Fibroblast of lung (primary cell): ENCODE results near the gene ZNF394.

Source experiments
- EZH2 ChIP-seq: IDR thresholded peaks from 2 replicates; pipeline ENCODE4 v1.5.1; 2012; ENCODE audit warnings: low read length, control low read depth, mild to moderate bottlenecking; ENCODE audit errors: missing control alignments
- TF ChIP-seq, protein P1 (sequence below), 2 donors: IDR thresholded peaks in 1 of 2; conservative IDR thresholded peaks in 1 of 2; 1 replicate in 1 of 2; 2 replicates in 1 of 2; pipeline ENCODE4 v1.5.1; 2011 to 2012; ENCODE audit warnings: low read length in 2 of 2, control low read depth in 1 of 2, inconsistent platforms in 1 of 2, low read depth in 1 of 2, mild to moderate bottlenecking in 1 of 2

DNA sequence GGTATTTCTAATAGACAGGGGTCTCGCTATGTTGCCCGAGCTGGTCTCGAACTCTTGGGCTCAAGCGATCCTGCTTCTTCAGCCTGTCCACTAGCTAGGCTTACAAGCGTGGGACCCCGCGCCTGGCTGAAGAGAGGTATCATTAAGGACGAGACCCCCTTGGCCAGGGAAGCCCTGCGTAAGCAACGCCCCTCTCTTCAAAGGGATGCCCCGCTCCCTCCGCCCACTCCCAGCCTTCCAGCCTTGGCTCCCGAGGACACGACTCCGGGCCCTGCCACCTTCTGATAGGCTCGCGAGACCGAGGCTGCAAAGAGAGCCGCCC lies 4.2 kb upstream of the ZNF394 start:
- TF ChIP-seq, protein P1, sequence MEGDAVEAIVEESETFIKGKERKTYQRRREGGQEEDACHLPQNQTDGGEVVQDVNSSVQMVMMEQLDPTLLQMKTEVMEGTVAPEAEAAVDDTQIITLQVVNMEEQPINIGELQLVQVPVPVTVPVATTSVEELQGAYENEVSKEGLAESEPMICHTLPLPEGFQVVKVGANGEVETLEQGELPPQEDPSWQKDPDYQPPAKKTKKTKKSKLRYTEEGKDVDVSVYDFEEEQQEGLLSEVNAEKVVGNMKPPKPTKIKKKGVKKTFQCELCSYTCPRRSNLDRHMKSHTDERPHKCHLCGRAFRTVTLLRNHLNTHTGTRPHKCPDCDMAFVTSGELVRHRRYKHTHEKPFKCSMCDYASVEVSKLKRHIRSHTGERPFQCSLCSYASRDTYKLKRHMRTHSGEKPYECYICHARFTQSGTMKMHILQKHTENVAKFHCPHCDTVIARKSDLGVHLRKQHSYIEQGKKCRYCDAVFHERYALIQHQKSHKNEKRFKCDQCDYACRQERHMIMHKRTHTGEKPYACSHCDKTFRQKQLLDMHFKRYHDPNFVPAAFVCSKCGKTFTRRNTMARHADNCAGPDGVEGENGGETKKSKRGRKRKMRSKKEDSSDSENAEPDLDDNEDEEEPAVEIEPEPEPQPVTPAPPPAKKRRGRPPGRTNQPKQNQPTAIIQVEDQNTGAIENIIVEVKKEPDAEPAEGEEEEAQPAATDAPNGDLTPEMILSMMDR (conservative IDR thresholded peaks at IDR 0.05 in 1 of 2, IDR thresholded peaks at IDR 0.05 in 1 of 2; ENCODE audit: low read depth in 1 of 2, low read length in 2 of 2), result no peak
- TF ChIP-seq EZH2, result no peak
